Endodermal cell (in vitro differentiated cells): Measurements from ENCODE around the gene XYLT1. TPM values are rescaled to one million over a fixed set of nuclear protein-coding genes. Genes with fewer than 3 reads are reported as not detected.

Experiments
- DNase-seq: peaks from one replicate; pipeline ENCODE4 v3.0.0-alpha.2; 2017
- H3K27ac ChIP-seq: 2 replicates; pipeline ENCODE4 v1.5.1; 2013; ENCODE audit warnings: mild to moderate bottlenecking, low read depth, low read length, moderate library complexity
- H3K27me3 ChIP-seq: 2 replicates; pipeline ENCODE4 v1.6.1; 2013; ENCODE audit warnings: mild to moderate bottlenecking, low read length, moderate library complexity; ENCODE audit not compliant: insufficient read depth, control insufficient read depth, poor library complexity, severe bottlenecking
- H3K36me3 ChIP-seq: 2 replicates; pipeline ENCODE4 v1.7.0; 2013; ENCODE audit warnings: mild to moderate bottlenecking, low read length, moderate library complexity; ENCODE audit not compliant: control insufficient read depth, insufficient read depth
- H3K4me1 ChIP-seq: one replicate; pipeline ENCODE4 v1.7.0; 2013; ENCODE audit warnings: low read length; ENCODE audit not compliant: control insufficient read depth, insufficient read depth
- H3K4me3 ChIP-seq: 2 replicates; pipeline ENCODE4 v1.5.1; 2013; ENCODE audit warnings: mild to moderate bottlenecking, low read length, moderate library complexity
- H3K9ac ChIP-seq: 2 replicates; pipeline ENCODE4 v1.6.1; 2013; ENCODE audit warnings: mild to moderate bottlenecking, low read length, moderate library complexity; ENCODE audit not compliant: poor library complexity, severe bottlenecking; ENCODE audit errors: extremely low read depth
- H3K9me3 ChIP-seq: 2 replicates; pipeline ENCODE4 v1.6.1; 2013; ENCODE audit warnings: mild to moderate bottlenecking, low read length, moderate library complexity; ENCODE audit not compliant: control insufficient read depth
- H3K27ac Mint-ChIP-seq: 2 replicates; pipeline ENCODE4 v1.8.0; 2020; ENCODE audit warnings: mixed read lengths
- H3K27me3 Mint-ChIP-seq: 2 replicates; pipeline ENCODE4 v1.8.0; 2021; ENCODE audit warnings: mild to moderate bottlenecking, mixed read lengths; ENCODE audit not compliant: insufficient read depth
- H3K36me3 Mint-ChIP-seq: 2 replicates; pipeline ENCODE4 v1.8.0; 2020; ENCODE audit warnings: low read depth, mixed read lengths
- H3K4me1 Mint-ChIP-seq: 2 replicates; pipeline ENCODE4 v1.8.0; 2020; ENCODE audit warnings: mixed read lengths
- H3K4me3 Mint-ChIP-seq: 2 replicates; pipeline ENCODE4 v1.8.0; 2020; ENCODE audit warnings: mild to moderate bottlenecking, moderate library complexity, mixed read lengths
- H3K9me3 Mint-ChIP-seq: 2 replicates; pipeline ENCODE4 v1.8.0; 2020; ENCODE audit warnings: mild to moderate bottlenecking, mixed read lengths
- WGBS, 2 experiments: methylation state at CpG; one replicate each; pipeline versions ENCODE4 v1.1.5 to v1.1.7; 2013; ENCODE audit warnings: missing lambda C conversion rate in 2 of 2, mixed read lengths in 1 of 2; ENCODE audit not compliant: insufficient coverage in 1 of 2, insufficient read length in 1 of 2; 5-methylcytosine and 5-hydroxymethylcytosine counted together
- total RNA-seq, 2 donors: library from RNA; stranded (reverse); fragmentation: NEBNext Ultra II Directional in 1 of 2; extraction: Animal tissue kit (Norgen Biotek cat#: 25700) in 1 of 2; gene quantifications; 2 replicates in 1 of 2; 3 replicates in 1 of 2; pipeline ENCODE4 v1.2.1, GENCODE V29; 2021
- TF ChIP-seq, protein P1 (sequence below): fragments of 200-600 bp; sonication (generic); conservative IDR thresholded peaks from 2 replicates; pipeline ENCODE4 v1.5.0; 2021; ENCODE audit warnings: antibody characterized with exemption, mild to moderate bottlenecking

Gene XYLT1
- total RNA-seq, 2 donors from 2014 or later, result 26.8 to 28.5 TPM

DNA sequence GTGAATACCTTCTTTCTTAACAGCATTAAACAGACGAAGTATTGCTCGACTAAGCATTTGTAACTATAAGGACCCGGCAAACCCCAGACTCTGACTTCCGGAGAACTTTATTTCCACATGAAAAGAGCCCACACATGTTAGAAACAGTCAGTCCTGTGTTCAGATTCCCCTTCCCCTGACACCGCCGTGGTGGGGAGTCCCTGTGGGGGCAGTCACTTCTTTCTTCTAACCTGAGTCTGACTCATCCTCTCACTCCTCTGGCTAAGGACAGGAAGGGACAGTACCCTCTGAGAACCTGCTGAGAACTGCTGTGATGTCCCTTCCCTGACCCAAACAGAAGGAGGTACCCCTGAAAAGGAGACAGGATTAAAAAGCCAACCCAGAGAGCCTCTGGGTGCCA is 165.1 kb downstream of the XYLT1 start:
- Mint-ChIP-seq H3K4me1 (peaks cover 24% of the 10 kb centered on the region), H3K27me3 (no peaks in the 10 kb centered on the region), H3K36me3 (no peaks in the 10 kb centered on the region), H3K4me3 (no peak overlapping the region), H3K9me3 (no peaks in the 10 kb centered on the region), H3K27ac (no peak overlapping the region)
- WGBS, 2 experiments, result 79 to 83% methylated on average over 2 to 6 of the region's 6 CpGs
- H3K36me3 ChIP-seq, result no peaks in the 10 kb centered on the region
- H3K27me3 ChIP-seq, result no peaks in the 10 kb centered on the region
- TF ChIP-seq, protein P1, sequence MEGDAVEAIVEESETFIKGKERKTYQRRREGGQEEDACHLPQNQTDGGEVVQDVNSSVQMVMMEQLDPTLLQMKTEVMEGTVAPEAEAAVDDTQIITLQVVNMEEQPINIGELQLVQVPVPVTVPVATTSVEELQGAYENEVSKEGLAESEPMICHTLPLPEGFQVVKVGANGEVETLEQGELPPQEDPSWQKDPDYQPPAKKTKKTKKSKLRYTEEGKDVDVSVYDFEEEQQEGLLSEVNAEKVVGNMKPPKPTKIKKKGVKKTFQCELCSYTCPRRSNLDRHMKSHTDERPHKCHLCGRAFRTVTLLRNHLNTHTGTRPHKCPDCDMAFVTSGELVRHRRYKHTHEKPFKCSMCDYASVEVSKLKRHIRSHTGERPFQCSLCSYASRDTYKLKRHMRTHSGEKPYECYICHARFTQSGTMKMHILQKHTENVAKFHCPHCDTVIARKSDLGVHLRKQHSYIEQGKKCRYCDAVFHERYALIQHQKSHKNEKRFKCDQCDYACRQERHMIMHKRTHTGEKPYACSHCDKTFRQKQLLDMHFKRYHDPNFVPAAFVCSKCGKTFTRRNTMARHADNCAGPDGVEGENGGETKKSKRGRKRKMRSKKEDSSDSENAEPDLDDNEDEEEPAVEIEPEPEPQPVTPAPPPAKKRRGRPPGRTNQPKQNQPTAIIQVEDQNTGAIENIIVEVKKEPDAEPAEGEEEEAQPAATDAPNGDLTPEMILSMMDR, result no peak
- no peak overlapping the region for H3K9ac ChIP-seq
- no peak overlapping the region for H3K27ac ChIP-seq
- DNase-seq, result no peak
- no peak overlapping the region for H3K4me3 ChIP-seq
- peaks cover 4% of the 10 kb centered on the region for H3K4me1 ChIP-seq
- no peaks in the 10 kb centered on the region for H3K9me3 ChIP-seq

DNA sequence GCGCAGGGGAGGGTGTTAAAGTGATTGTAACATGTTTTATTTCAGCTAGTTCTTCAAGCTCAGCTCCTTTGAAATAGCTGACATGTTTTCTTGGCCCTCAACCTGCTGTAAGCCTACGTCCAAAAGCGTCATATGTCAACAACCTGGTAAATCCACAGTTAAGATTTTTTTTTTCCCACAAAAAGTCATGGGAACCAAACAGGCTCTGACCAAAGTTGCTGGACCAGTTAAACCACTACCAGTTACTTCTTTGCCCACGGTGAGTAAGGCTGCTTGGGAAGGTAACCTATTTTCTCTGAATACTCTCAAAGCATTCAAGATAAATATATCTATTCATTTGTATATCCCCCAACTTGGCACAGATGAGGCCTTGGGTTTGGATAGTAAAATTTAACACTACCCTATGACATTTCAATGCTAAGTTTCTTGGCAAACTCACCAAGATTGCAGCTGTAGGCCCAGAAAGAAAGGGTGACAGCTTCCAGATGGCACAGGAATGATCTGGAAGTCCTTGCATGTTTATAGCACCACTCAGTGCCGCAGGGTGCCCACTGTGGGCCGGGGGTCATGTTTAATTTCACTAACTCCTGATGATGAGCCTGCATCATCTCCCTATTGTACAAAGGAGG is 166.2 kb downstream of the XYLT1 start:
- no peak overlapping the region for H3K27ac Mint-ChIP-seq
- TF ChIP-seq, protein P1, result no peak
- Histone ChIP-seq H3K27me3 (no peaks in the 10 kb centered on the region), H3K9me3 (no peaks in the 10 kb centered on the region), H3K27ac (no peak overlapping the region), H3K9ac (no peak overlapping the region), H3K4me3 (no peak overlapping the region), H3K4me1 (peaks cover 6% of the 10 kb centered on the region), H3K36me3 (no peaks in the 10 kb centered on the region)
- no peaks in the 10 kb centered on the region for H3K9me3 Mint-ChIP-seq
- no peaks in the 10 kb centered on the region for H3K36me3 Mint-ChIP-seq
- no peak for DNase-seq
- H3K4me1 Mint-ChIP-seq, result peaks cover 31% of the 10 kb centered on the region
- WGBS, 2 experiments, result 95 to 100% methylated on average over 4 to 6 of the region's 6 CpGs
- no peaks in the 10 kb centered on the region for H3K27me3 Mint-ChIP-seq
- no peak overlapping the region for H3K4me3 Mint-ChIP-seq

DNA sequence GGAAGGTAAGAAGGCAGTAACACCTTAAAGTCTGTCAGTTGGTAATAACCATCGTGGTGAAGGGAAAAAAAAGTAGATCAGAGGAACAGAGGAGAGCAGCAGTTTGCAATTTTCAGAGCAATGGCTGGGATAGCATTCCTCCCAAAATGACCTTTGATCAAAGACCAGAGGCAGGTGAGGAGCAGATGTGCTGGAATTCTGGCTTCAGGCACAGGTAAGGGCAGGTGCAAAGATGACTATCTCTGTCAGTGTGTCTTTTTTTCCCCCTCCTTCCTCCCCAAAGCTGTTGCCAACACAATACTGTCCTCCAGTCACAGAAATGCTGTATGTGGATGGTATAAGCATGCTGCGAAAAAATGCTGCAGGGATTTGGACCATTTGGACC is 166.7 kb downstream of the XYLT1 start:
- Mint-ChIP-seq H3K4me3 (no peak overlapping the region), H3K4me1 (peaks cover 36% of the 10 kb centered on the region), H3K9me3 (no peaks in the 10 kb centered on the region), H3K36me3 (no peaks in the 10 kb centered on the region), H3K27me3 (no peaks in the 10 kb centered on the region), H3K27ac (no peak overlapping the region)
- WGBS, 2 experiments, result 92 to 100% methylated on average over 2 of the region's 2 CpGs
- H3K4me1 ChIP-seq, result peaks cover 11% of the 10 kb centered on the region
- H3K27me3 ChIP-seq, result no peaks in the 10 kb centered on the region
- no peak overlapping the region for H3K27ac ChIP-seq
- H3K4me3 ChIP-seq, result no peak overlapping the region
- H3K9ac ChIP-seq, result no peak overlapping the region
- no peak for DNase-seq
- H3K36me3 ChIP-seq, result no peaks in the 10 kb centered on the region
- TF ChIP-seq, protein P1, result no peak
- no peaks in the 10 kb centered on the region for H3K9me3 ChIP-seq
